ENCODE measurements around the gene RAB4A.

RAB4A gene

DNA sequence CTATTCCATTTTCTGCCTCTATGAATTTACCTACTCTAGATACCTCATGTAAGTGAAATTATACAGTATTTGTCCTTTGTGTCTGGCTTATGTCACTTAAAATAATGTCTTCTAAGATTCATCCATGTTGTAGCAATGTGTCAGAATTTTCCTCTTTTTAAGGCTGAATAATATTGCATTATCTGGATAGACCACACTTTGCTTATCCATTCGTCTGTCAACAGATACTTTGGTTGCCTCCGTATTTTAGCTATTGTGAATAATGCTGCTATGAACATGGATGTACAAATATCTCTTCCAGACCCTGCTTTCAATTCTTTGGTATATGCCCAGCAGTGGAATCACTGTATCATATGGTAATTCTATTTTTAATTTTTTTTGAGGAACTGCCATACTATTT is 82.1 kb downstream of the RAB4A start:
- Histone ChIP-seq H3K4me1 (ENCODE audit: control insufficient read depth, insufficient read depth, low read length) (no peaks in the 10 kb centered on the region), H3K9me3 (ENCODE audit: control insufficient read depth, low read length) (no peaks in the 10 kb centered on the region), H3K36me3 (ENCODE audit: control insufficient read depth, insufficient read depth, low read length) (no peaks in the 10 kb centered on the region), H3K27me3 (ENCODE audit: control insufficient read depth, insufficient read depth, low read length) (peaks cover 1% of the 10 kb centered on the region), H3K4me3 (ENCODE audit: low read length) (no peak overlapping the region), H3K9ac (ENCODE audit: low read length) (no peak overlapping the region)

DNA sequence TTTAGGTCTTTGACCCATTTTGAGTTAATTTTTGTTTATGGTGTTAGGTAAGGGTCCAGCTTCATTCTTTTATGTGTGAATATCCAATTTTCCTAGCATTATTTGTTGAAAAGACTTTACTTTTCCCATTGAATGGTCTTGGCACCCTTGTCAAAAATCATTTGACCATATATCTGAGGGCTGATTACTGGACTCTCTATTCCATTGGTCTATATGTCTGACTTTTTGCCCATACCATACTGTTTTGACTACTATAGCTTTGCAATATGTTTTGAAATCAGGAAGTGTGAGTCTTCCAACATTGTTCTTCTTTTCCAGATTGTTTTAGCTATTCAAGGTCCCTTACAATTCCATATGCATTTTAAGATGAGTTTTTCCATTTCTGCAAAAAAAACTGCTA is 83.3 kb downstream of the RAB4A start:
- no peak overlapping the region for H3K4me3 ChIP-seq (ENCODE audit: low read length)
- no peaks in the 10 kb centered on the region for H3K27me3 ChIP-seq (ENCODE audit: control insufficient read depth, insufficient read depth, low read length)
- no peaks in the 10 kb centered on the region for H3K9me3 ChIP-seq (ENCODE audit: control insufficient read depth, low read length)
- H3K36me3 ChIP-seq (ENCODE audit: control insufficient read depth, insufficient read depth, low read length): no peaks in the 10 kb centered on the region
- H3K9ac ChIP-seq (ENCODE audit: low read length): no peak overlapping the region
- H3K4me1 ChIP-seq (ENCODE audit: control insufficient read depth, insufficient read depth, low read length): no peaks in the 10 kb centered on the region
